SK-N-SH treated with all-trans-retinoic acid at 6 μM for 48 hours (cell line): ENCODE results near the gene RELT.

Experiments used
- ATAC-seq: fragments of 200-7000 bp; cut with Tn5 transposase; 3 replicates; pipeline ENCODE4 v1.9.1; 2020; ENCODE audit warnings: mild to moderate bottlenecking, moderate library complexity
- ARNTL ChIP-seq: fragments of 450-650 bp; formaldehyde crosslinking; IDR thresholded peaks from 2 replicates; pipeline ENCODE4 v1.5.0; 2020; ENCODE audit warnings: low read depth, mild to moderate bottlenecking, moderate library complexity, borderline replicate concordance
- BACH2 ChIP-seq: fragments of 250-450 bp; sonication (Bioruptor Pico); IDR thresholded peaks from 2 replicates; pipeline ENCODE4 v1.9.0; 2021; ENCODE audit warnings: mild to moderate bottlenecking, borderline replicate concordance
- CSDC2 ChIP-seq: fragments of 250-450 bp; sonication (Bioruptor Pico); IDR thresholded peaks from 2 replicates; pipeline ENCODE4 v1.5.0; 2020; ENCODE audit warnings: mild to moderate bottlenecking, moderate library complexity
- ESRRG ChIP-seq: fragments of 250-450 bp; sonication (Bioruptor Pico); IDR thresholded peaks from 2 replicates; pipeline ENCODE4 v1.6.1; 2021; ENCODE audit warnings: mild to moderate bottlenecking
- GLIS3 ChIP-seq: fragments of 250-450 bp; sonication (Bioruptor Pico); IDR thresholded peaks from 2 replicates; pipeline ENCODE4 v1.5.0; 2020; ENCODE audit warnings: mild to moderate bottlenecking, moderate library complexity
- ISL1 ChIP-seq: fragments of 250-450 bp; sonication (Bioruptor Pico); IDR thresholded peaks from 2 replicates; pipeline ENCODE4 v2.1.2; 2022; ENCODE audit warnings: mild to moderate bottlenecking, moderate library complexity
- OSR1 ChIP-seq: fragments of 250-450 bp; sonication (Bioruptor Pico); IDR thresholded peaks from 2 replicates; pipeline ENCODE4 v1.8.0; 2022; ENCODE audit warnings: moderate library complexity, mild to moderate bottlenecking, inconsistent platforms
- PPARA ChIP-seq: fragments of 250-450 bp; sonication (Bioruptor Pico); IDR thresholded peaks from 2 replicates; pipeline ENCODE4 v1.5.0; 2020; ENCODE audit warnings: mild to moderate bottlenecking, borderline replicate concordance
- RARB ChIP-seq: fragments of 250-450 bp; sonication (Bioruptor Pico); IDR thresholded peaks from 2 replicates; pipeline ENCODE4 v1.8.0; 2021; ENCODE audit warnings: mild to moderate bottlenecking, moderate library complexity
- SNAI2 ChIP-seq: fragments of 250-450 bp; sonication (Bioruptor Pico); IDR thresholded peaks from 2 replicates; pipeline ENCODE4 v1.5.0; 2020; ENCODE audit warnings: mild to moderate bottlenecking, moderate library complexity
- TCF4 ChIP-seq: fragments of 250-450 bp; sonication (Bioruptor Pico); IDR thresholded peaks from 2 replicates; pipeline ENCODE4 v1.8.0; 2021; ENCODE audit warnings: mild to moderate bottlenecking, moderate library complexity, borderline replicate concordance
- TOX ChIP-seq: fragments of 250-450 bp; sonication (Bioruptor Pico); IDR thresholded peaks from 2 replicates; pipeline ENCODE4 v1.8.0; 2021; ENCODE audit warnings: mild to moderate bottlenecking, moderate library complexity, borderline replicate concordance
- ZC3H10 ChIP-seq: fragments of 250-450 bp; sonication (Bioruptor Pico); IDR thresholded peaks from 2 replicates; pipeline ENCODE4 v1.5.1; 2021; ENCODE audit warnings: mild to moderate bottlenecking, moderate library complexity
- ZFP3 ChIP-seq: fragments of 250-450 bp; sonication (Bioruptor Pico); IDR thresholded peaks from 2 replicates; pipeline ENCODE4 v1.5.0; 2020; ENCODE audit warnings: mild to moderate bottlenecking, moderate library complexity
- ZFP30 ChIP-seq: fragments of 450-650 bp; formaldehyde crosslinking; IDR thresholded peaks from 2 replicates; pipeline ENCODE4 v1.5.0; 2022; ENCODE audit warnings: mild to moderate bottlenecking, moderate library complexity
- ZNF565 ChIP-seq: fragments of 450-650 bp; formaldehyde crosslinking; conservative IDR thresholded peaks from 2 replicates; pipeline ENCODE4 v1.5.0; 2020; ENCODE audit warnings: low read depth, mild to moderate bottlenecking, moderate library complexity
- ZNF70 ChIP-seq: fragments of 450-650 bp; formaldehyde crosslinking; IDR thresholded peaks from 2 replicates; pipeline ENCODE4 v1.5.0; 2020; ENCODE audit warnings: mild to moderate bottlenecking, moderate library complexity
- TF ChIP-seq, protein P1 (sequence below): fragments of 250-450 bp; sonication (Bioruptor Pico); IDR thresholded peaks from 2 replicates; pipeline ENCODE4 v1.5.1; 2020; ENCODE audit warnings: low read depth, mild to moderate bottlenecking, moderate library complexity
- TF ChIP-seq, protein P2 (sequence below): fragments of 250-450 bp; sonication (Bioruptor Pico); IDR thresholded peaks from 2 replicates; pipeline ENCODE4 v1.8.0; 2020; ENCODE audit warnings: mild to moderate bottlenecking, moderate library complexity, borderline replicate concordance
- TF ChIP-seq, protein P3 (sequence below): fragments of 250-450 bp; sonication (Bioruptor Pico); IDR thresholded peaks from 2 replicates; pipeline ENCODE4 v1.8.0; 2021; ENCODE audit warnings: low read depth, mild to moderate bottlenecking, moderate library complexity, borderline replicate concordance
- TF ChIP-seq, protein P4 (sequence below): fragments of 250-450 bp; sonication (Bioruptor Pico); IDR thresholded peaks from 2 replicates; pipeline ENCODE4 v1.5.0; 2020; ENCODE audit warnings: mild to moderate bottlenecking, moderate library complexity
- TF ChIP-seq, protein P5 (sequence below): fragments of 250-450 bp; sonication (Bioruptor Pico); IDR thresholded peaks from 2 replicates; pipeline ENCODE4 v1.5.1; 2021; ENCODE audit warnings: mild to moderate bottlenecking, moderate library complexity

RELT gene

DNA sequence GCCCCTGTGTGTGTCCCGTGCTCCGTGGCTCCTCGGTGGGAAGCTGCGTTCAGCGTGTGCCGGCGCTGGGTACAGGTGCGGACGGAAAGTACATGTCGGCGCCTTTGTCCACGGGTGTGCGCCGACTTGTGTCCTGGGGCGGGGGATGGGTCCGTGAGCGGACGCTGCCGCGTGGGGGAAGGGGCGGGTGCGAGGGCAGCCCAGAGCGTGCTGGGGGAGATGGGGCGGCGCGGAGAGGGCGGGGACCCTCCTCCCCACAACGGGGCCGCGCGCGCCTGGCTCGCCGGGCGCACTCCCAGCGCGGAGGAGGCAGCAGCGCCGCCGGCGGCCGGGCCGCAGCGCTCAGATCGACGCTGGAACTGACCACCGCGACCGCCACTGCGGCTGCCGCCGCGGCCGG is 33.6 kb upstream of the RELT start (continued):
- TF ChIP-seq ARNTL = no peak
- TF ChIP-seq TCF4 = no peak
- no peak for TF ChIP-seq CSDC2 (CRISPR knock-in tag)
- TF ChIP-seq ESRRG (CRISPR knock-in tag) = no peak

DNA sequence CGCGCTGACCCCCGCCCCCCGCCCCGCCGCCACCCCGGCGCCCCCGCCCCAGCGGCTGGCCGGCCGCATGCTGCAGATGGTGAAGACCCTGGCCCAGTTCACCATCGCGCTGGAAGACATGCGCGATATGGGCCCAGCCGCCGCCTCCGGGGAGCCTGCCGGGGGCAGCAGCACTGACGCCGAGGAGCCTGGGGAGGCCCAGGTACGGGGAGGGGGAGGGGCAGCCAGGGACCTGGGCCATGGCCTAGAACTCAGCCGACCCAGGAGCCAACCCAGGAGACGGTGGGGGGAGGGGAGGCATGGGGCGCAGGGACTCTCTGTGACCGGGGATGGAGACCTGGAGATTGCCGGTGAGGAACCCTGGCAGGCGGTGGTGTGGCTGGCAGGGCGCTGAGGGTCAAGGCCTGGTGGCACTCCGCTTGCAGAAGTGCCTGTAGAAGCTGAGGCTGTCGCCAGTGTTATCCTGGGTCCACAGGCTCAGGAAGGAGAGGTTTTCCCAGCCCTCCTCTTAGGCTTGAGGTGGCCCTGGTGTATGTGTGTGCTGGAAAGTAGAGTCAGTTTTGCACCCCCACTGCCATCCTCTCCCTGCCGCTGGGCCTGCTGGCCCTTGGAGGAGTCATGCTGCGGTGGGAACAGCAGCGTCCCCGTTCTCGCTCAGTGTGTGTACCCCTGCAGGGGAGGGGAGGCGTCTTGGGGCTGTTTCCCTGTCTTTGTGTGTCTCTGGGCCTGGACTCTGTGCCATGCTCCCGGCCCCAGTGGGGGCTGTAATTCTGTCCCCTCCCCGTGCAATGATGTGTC is 32.9 kb upstream of the RELT start:
- no peak for ATAC-seq
- TF ChIP-seq ESRRG (CRISPR knock-in tag) (no peak), ZNF565 (CRISPR knock-in tag) (no peak), ZFP30 (CRISPR knock-in tag) (no peak), PPARA (no peak), TOX (no peak), CSDC2 (CRISPR knock-in tag) (no peak), ZFP3 (no peak), ISL1 (CRISPR knock-in tag) (no peak), ZNF70 (no peak)
- TF ChIP-seq, protein P1, sequence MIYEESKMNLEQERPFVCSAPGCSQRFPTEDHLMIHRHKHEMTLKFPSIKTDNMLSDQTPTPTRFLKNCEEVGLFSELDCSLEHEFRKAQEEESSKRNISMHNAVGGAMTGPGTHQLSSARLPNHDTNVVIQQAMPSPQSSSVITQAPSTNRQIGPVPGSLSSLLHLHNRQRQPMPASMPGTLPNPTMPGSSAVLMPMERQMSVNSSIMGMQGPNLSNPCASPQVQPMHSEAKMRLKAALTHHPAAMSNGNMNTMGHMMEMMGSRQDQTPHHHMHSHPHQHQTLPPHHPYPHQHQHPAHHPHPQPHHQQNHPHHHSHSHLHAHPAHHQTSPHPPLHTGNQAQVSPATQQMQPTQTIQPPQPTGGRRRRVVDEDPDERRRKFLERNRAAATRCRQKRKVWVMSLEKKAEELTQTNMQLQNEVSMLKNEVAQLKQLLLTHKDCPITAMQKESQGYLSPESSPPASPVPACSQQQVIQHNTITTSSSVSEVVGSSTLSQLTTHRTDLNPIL (CRISPR knock-in tag) = no peak
- TF ChIP-seq, protein P2, sequence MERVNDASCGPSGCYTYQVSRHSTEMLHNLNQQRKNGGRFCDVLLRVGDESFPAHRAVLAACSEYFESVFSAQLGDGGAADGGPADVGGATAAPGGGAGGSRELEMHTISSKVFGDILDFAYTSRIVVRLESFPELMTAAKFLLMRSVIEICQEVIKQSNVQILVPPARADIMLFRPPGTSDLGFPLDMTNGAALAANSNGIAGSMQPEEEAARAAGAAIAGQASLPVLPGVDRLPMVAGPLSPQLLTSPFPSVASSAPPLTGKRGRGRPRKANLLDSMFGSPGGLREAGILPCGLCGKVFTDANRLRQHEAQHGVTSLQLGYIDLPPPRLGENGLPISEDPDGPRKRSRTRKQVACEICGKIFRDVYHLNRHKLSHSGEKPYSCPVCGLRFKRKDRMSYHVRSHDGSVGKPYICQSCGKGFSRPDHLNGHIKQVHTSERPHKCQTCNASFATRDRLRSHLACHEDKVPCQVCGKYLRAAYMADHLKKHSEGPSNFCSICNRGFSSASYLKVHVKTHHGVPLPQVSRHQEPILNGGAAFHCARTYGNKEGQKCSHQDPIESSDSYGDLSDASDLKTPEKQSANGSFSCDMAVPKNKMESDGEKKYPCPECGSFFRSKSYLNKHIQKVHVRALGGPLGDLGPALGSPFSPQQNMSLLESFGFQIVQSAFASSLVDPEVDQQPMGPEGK (CRISPR knock-in tag) = no peak

DNA sequence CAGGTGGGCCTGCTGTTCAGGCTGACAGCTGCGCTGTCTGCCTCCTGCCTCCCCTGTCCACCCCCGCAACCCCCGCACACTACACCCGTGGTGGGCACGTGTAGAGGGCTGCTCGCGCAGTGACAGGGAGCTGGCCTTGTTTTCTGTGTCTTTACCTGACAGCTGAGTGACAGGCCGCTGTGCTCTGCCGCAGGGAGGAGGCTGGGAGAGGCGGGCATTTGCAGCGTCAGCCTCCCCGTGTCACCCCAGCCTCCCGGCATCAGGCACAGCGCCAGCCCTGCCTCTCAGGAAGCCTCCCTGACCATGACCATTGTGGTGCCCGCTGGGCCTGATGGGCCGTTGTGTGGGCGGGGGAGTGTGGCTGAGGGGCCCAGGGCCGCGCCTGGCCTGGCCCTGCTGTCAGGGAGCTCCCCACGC is 32.0 kb upstream of the RELT start:
- TF ChIP-seq, protein P2 (CRISPR knock-in tag) = no peak
- no peak; the same call in 2 of the 3 replicates for ATAC-seq

DNA sequence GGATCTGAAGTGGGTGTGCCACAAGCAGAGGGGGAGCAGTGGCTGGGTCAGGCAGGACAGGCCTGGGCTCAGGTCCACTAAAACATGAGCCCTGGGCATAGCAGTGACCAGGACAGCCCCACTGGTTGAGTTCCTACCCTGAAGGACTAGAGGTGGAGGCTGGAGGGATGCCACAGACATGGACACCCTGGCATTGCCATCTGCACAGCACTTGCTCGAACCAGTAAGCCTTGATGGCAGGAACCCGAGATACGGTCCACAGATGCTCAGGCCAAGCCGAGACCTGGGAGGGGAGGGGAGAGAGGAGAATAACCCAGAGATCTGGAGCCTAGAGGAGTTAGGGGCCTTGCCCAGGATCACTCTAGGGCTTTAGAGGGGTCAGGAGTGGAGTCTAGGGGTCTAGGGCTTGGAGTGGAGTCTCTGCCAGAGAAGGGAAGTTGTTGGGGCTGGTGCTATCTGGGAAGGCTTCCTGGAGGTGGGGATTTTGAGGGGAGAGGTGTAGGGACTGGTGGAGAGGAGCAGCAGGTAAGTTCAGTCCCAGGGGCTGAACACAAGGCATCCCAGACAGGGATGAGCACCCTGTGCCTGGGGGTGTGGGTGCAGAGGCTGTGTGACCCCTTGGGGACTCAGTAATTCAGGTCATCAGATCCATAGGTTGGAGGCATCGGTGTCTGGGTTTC is 30.6 kb upstream of the RELT start:
- ATAC-seq = no peak
- TF ChIP-seq RARB (CRISPR knock-in tag) = no peak
- no peak for TF ChIP-seq ESRRG (CRISPR knock-in tag)
- TF ChIP-seq ZC3H10 (CRISPR knock-in tag) = no peak
- TF ChIP-seq, protein P3, sequence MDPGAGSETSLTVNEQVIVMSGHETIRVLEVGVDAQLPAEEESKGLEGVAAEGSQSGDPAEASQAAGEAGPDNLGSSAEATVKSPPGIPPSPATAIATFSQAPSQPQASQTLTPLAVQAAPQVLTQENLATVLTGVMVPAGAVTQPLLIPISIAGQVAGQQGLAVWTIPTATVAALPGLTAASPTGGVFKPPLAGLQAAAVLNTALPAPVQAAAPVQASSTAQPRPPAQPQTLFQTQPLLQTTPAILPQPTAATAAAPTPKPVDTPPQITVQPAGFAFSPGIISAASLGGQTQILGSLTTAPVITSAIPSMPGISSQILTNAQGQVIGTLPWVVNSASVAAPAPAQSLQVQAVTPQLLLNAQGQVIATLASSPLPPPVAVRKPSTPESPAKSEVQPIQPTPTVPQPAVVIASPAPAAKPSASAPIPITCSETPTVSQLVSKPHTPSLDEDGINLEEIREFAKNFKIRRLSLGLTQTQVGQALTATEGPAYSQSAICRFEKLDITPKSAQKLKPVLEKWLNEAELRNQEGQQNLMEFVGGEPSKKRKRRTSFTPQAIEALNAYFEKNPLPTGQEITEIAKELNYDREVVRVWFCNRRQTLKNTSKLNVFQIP (CRISPR knock-in tag) = no peak
- TF ChIP-seq, protein P2 (CRISPR knock-in tag) = no peak
- TF ChIP-seq CSDC2 (CRISPR knock-in tag) = no peak
- TF ChIP-seq GLIS3 (CRISPR knock-in tag) = no peak
- no peak for TF ChIP-seq BACH2 (CRISPR knock-in tag)
- no peak for TF ChIP-seq ZNF70
- no peak for TF ChIP-seq PPARA
- TF ChIP-seq TOX = no peak
- TF ChIP-seq, protein P4, sequence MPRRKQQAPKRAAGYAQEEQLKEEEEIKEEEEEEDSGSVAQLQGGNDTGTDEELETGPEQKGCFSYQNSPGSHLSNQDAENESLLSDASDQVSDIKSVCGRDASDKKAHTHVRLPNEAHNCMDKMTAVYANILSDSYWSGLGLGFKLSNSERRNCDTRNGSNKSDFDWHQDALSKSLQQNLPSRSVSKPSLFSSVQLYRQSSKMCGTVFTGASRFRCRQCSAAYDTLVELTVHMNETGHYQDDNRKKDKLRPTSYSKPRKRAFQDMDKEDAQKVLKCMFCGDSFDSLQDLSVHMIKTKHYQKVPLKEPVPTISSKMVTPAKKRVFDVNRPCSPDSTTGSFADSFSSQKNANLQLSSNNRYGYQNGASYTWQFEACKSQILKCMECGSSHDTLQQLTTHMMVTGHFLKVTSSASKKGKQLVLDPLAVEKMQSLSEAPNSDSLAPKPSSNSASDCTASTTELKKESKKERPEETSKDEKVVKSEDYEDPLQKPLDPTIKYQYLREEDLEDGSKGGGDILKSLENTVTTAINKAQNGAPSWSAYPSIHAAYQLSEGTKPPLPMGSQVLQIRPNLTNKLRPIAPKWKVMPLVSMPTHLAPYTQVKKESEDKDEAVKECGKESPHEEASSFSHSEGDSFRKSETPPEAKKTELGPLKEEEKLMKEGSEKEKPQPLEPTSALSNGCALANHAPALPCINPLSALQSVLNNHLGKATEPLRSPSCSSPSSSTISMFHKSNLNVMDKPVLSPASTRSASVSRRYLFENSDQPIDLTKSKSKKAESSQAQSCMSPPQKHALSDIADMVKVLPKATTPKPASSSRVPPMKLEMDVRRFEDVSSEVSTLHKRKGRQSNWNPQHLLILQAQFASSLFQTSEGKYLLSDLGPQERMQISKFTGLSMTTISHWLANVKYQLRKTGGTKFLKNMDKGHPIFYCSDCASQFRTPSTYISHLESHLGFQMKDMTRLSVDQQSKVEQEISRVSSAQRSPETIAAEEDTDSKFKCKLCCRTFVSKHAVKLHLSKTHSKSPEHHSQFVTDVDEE (CRISPR knock-in tag) = no peak
- TF ChIP-seq ZFP30 (CRISPR knock-in tag) = no peak
- TF ChIP-seq OSR1 = no peak
- TF ChIP-seq SNAI2 (CRISPR knock-in tag) = no peak
- TF ChIP-seq, protein P5, sequence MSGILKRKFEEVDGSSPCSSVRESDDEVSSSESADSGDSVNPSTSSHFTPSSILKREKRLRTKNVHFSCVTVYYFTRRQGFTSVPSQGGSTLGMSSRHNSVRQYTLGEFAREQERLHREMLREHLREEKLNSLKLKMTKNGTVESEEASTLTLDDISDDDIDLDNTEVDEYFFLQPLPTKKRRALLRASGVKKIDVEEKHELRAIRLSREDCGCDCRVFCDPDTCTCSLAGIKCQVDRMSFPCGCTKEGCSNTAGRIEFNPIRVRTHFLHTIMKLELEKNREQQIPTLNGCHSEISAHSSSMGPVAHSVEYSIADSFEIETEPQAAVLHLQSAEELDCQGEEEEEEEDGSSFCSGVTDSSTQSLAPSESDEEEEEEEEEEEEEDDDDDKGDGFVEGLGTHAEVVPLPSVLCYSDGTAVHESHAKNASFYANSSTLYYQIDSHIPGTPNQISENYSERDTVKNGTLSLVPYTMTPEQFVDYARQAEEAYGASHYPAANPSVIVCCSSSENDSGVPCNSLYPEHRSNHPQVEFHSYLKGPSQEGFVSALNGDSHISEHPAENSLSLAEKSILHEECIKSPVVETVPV = no peak
